Hepatocyte (in vitro differentiated cells): ENCODE measurements around the gene KMT2A. TPM values are rescaled to one million over a fixed set of nuclear protein-coding genes. Genes with fewer than 3 reads are reported as not detected.

Experiments used
- DNase-seq: peaks from one replicate; pipeline ENCODE4 v3.0.0-alpha.2; 2016; ENCODE audit warnings: low spot score
- H2AFZ ChIP-seq: fragments of 200-600 bp; sonication (generic); 2 replicates; pipeline ENCODE4 v1.6.0; 2016; ENCODE audit warnings: antibody characterized with exemption, mild to moderate bottlenecking
- H3K27ac ChIP-seq: fragments of 200-600 bp; sonication (generic); 2 replicates; pipeline ENCODE4 v1.5.1; 2016; ENCODE audit warnings: mild to moderate bottlenecking
- H3K27me3 ChIP-seq: fragments of 200-600 bp; sonication (generic); 2 replicates; pipeline ENCODE4 v1.6.1; 2016
- H3K36me3 ChIP-seq: fragments of 200-600 bp; sonication (generic); replicated peaks from 2 replicates; pipeline ENCODE4 v1.5.1; 2016; ENCODE audit warnings: low read depth; ENCODE audit not compliant: insufficient read depth
- H3K4me1 ChIP-seq: fragments of 200-600 bp; sonication (generic); 2 replicates; pipeline ENCODE4 v1.5.1; 2016; ENCODE audit warnings: mild to moderate bottlenecking, moderate library complexity; ENCODE audit not compliant: insufficient read depth
- H3K4me2 ChIP-seq: fragments of 200-600 bp; sonication (generic); 2 replicates; pipeline ENCODE4 v1.6.0; 2016
- H3K4me3 ChIP-seq: fragments of 200-600 bp; sonication (generic); 2 replicates; pipeline ENCODE4 v1.5.1; 2016; ENCODE audit warnings: mild to moderate bottlenecking
- H3K79me2 ChIP-seq: fragments of 200-600 bp; sonication (generic); 2 replicates; pipeline ENCODE4 v1.6.0; 2017; ENCODE audit warnings: mild to moderate bottlenecking
- H3K9me2 ChIP-seq: fragments of 200-600 bp; sonication (generic); replicated peaks from 2 replicates; pipeline ENCODE4 v1.6.0; 2017; ENCODE audit warnings: mild to moderate bottlenecking; ENCODE audit not compliant: insufficient read depth
- H3K9me3 ChIP-seq: fragments of 200-600 bp; sonication (generic); 2 replicates; pipeline ENCODE4 v1.5.1; 2016; ENCODE audit warnings: low read depth, mild to moderate bottlenecking
- H4K20me1 ChIP-seq: fragments of 200-600 bp; sonication (generic); 2 replicates; pipeline ENCODE4 v1.6.0; 2016; ENCODE audit warnings: mild to moderate bottlenecking; ENCODE audit not compliant: insufficient read depth, poor library complexity, severe bottlenecking
- EZH2 ChIP-seq: fragments of 200-600 bp; sonication (generic); IDR thresholded peaks from 2 replicates; pipeline ENCODE4 v1.6.1; 2016; ENCODE audit warnings: antibody characterized with exemption, mild to moderate bottlenecking, borderline replicate concordance
- EZH2phosphoT487 ChIP-seq: fragments of 200-600 bp; sonication (generic); IDR thresholded peaks from one replicate; pipeline ENCODE4 v1.6.1; 2018; ENCODE audit warnings: antibody characterized with exemption, mild to moderate bottlenecking, low read depth, moderate library complexity; ENCODE audit not compliant: unreplicated experiment, severe bottlenecking
- WGBS: methylation state at CpG from one replicate; pipeline ENCODE4 v1.1.6; 2016; ENCODE audit warnings: low lambda C conversion rate; ENCODE audit errors: missing lambda C conversion rate; 5-methylcytosine and 5-hydroxymethylcytosine counted together
- polyA plus RNA-seq: library from polyadenylated mRNA; unstranded; fragments of >200 nt; fragmentation: Nextera tagmentation; extraction: Ambion mirVana; gene quantifications from 2 replicates; pipeline ENCODE4 v1.2.1, GENCODE V29; 2016
- total RNA-seq: library from RNA; depleted of rRNA; stranded (reverse); fragments of >200 nt; gene quantifications from 2 replicates; pipeline ENCODE4 v1.2.3, GENCODE V29; 2014
- TF ChIP-seq, protein P1 (sequence below): fragments of 200-600 bp; sonication (generic); IDR thresholded peaks from 2 replicates; pipeline ENCODE4 v1.5.1; 2016; ENCODE audit warnings: antibody characterized with exemption, mild to moderate bottlenecking; ENCODE audit not compliant: poor library complexity

The KMT2A gene
- total and polyA plus RNA-seq, 2 experiments from 2014 or later, result 23.0 to 29.1 TPM

DNA sequence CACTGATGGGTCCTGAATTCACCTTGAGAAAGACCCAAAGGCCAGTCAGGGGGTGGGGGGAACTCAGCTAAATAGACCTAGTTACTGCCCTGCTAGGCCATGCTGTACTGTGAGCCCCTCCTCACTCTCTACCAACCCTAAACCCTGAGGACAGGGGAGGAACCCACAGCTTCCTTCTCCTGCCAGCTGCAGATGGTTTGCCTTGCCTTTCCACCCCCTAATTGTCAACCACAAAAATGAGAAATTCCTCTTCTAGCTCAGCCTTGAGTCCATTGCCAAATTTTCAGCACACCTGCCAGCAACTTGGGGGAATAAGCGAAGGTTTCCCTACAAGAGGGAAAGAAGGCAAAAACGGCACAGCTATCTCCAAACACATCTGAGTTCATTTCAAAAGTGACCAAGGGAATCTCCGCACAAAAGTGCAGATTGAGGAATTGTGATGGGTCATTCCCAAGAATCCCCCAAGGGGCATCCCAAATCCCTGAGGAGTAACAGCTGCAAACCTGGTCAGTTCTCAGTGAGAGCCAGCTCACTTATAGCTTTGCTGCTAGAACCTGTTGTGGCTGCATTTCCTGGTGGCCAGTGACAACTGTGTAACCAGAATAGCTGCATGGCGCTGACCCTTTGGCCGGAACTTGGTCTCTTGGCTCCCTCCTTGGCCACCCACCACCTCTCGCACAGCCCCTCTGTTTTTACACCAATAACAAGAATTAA, 88.6 kb downstream of the KMT2A start:
- H3K4me2 ChIP-seq, result no peak overlapping the region
- H3K9me2 ChIP-seq, result no peaks in the 10 kb centered on the region
- H3K79me2 ChIP-seq, result peaks cover 2% of the 10 kb centered on the region
- no peaks in the 10 kb centered on the region for H3K9me3 ChIP-seq
- no peak overlapping the region for H2AFZ ChIP-seq
- no peak overlapping the region for H3K4me3 ChIP-seq
- no peaks in the 10 kb centered on the region for H3K27me3 ChIP-seq
- H3K27ac ChIP-seq, result no peak overlapping the region
- no peak for DNase-seq
- peaks cover 2% of the 10 kb centered on the region for H3K4me1 ChIP-seq
- TF ChIP-seq EZH2 (no peak), EZH2phosphoT487 (no peak)
- TF ChIP-seq, protein P1, sequence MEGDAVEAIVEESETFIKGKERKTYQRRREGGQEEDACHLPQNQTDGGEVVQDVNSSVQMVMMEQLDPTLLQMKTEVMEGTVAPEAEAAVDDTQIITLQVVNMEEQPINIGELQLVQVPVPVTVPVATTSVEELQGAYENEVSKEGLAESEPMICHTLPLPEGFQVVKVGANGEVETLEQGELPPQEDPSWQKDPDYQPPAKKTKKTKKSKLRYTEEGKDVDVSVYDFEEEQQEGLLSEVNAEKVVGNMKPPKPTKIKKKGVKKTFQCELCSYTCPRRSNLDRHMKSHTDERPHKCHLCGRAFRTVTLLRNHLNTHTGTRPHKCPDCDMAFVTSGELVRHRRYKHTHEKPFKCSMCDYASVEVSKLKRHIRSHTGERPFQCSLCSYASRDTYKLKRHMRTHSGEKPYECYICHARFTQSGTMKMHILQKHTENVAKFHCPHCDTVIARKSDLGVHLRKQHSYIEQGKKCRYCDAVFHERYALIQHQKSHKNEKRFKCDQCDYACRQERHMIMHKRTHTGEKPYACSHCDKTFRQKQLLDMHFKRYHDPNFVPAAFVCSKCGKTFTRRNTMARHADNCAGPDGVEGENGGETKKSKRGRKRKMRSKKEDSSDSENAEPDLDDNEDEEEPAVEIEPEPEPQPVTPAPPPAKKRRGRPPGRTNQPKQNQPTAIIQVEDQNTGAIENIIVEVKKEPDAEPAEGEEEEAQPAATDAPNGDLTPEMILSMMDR, result no peak
- H3K36me3 ChIP-seq, result peaks cover 2% of the 10 kb centered on the region
- no peaks in the 10 kb centered on the region for H4K20me1 ChIP-seq
- WGBS, result 97% methylated on average over 6 of the region's 6 CpGs

DNA sequence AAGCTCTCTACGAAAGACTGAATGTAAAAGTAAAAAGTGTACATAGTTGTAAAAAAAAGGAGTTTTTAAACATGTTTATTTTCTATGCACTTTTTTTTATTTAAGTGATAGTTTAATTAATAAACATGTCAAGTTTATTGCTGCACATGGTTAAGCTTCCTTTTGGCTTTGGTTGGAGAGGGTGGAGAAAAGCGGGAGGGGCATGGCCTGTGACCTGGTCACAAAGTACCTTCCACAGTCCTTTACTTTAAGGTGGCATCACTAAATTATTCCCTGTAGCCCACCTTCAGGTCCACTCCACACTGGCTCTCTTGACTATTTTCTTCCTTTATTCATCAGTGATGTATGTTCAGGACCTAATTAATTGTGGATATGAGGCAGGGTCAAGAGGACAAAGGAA, 90.4 kb downstream of the KMT2A start:
- Histone ChIP-seq H3K4me2 (no peak overlapping the region), H2AFZ (no peak overlapping the region), H3K4me1 (peaks cover 8% of the 10 kb centered on the region), H3K4me3 (no peak overlapping the region), H3K36me3 (no peaks in the 10 kb centered on the region), H3K9me2 (no peaks in the 10 kb centered on the region), H3K79me2 (peaks cover 7% of the 10 kb centered on the region), H3K9me3 (no peaks in the 10 kb centered on the region), H3K27ac (no peak overlapping the region), H3K27me3 (no peaks in the 10 kb centered on the region), H4K20me1 (no peaks in the 10 kb centered on the region)
- TF ChIP-seq EZH2phosphoT487 (no peak), EZH2 (no peak)
- TF ChIP-seq, protein P1, result no peak
- DNase-seq, result no peak
- WGBS, result 83% methylated on average over 2 of the region's 2 CpGs

DNA sequence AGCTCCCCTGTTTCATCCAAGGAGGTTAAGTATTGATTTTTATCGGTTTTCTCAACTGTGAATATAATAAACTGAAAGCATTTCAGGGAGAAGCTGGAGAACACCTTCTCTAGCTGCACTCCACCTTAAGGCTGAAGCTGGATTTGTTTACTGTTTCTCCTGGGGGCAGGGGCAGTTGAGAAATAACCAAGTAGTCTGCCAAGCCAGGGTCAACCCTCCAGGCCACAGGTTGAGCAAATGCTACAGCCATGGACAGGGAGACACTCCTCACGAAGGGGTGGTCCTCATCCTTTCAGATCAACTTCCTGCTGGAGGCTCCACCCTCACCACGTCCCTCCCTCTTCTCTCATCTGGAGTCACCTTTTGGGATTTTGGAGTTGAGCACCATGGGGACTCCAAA, 90.8 kb downstream of the KMT2A start, which contains the start of gene TTC36:
TTC36 (plus strand) TSS at position 366 of the 400 bp plus-strand sequence; CDS start at position 387, 21 bp downstream.
- Histone ChIP-seq H4K20me1 (no peaks in the 10 kb centered on the region), H2AFZ (no peak within 1 kb of the TSS), H3K79me2 (peaks cover 10% of the 10 kb centered on the region), H3K4me3 (no peak within 1 kb of the TSS), H3K27ac (no peak within 1 kb of the TSS), H3K4me1 (peaks cover 11% of the 10 kb centered on the region), H3K27me3 (no peaks in the 10 kb centered on the region), H3K36me3 (no peaks in the 10 kb centered on the region), H3K4me2 (no peak within 1 kb of the TSS), H3K9me3 (no peaks in the 10 kb centered on the region), H3K9me2 (no peaks in the 10 kb centered on the region)
- TF ChIP-seq, protein P1, result no peak
- TF ChIP-seq EZH2 (no peak), EZH2phosphoT487 (no peak)
- DNase-seq, result no peak
- WGBS, result 76% methylated on average over 3 of the region's 3 CpGs
